NCI-H2107 (cell line): ENCODE results near the gene HOGA1.
"Not testable (repeated sequence)": the region's sequence is repeated elsewhere in the genome, so short reads cannot be mapped to it uniquely, and the experiment has no call there.

ENCODE experiments used
- DNase-seq: peaks from one replicate; lab custom pipeline; 2025; lab: John Stamatoyannopoulos, UW

The HOGA1 gene

GRCh38 chr10:97649405-97649750, 65.2 kb downstream of the HOGA1 start:
- DNase-seq, result not testable (repeated sequence)

- DNase-seq, result no peak
Measured at GRCh38 chr10:97650726-97651125, 66.5 kb downstream of the HOGA1 start.

GRCh38 chr10:97651773-97652172, 67.6 kb downstream of the HOGA1 start:
- DNase-seq, result no peak

DNA sequence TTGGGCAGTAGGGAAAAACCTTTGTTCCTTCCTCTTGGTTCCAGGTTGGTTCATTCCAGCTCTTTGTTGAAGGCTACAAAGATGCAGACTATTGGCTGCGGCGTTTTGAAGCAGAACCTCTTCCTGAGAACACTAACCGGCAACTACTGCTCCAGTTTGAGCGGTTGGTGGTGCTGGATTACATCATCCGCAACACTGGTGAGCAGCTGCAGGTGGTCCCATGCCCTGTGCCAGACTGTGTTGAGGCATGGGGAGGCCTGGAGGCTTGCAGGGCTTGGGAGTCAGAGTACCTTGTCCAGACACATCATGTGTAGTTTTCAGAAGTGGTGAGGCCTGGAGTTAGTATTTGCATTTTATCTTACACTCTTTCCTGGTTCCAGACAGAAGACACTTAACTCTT, 72.6 kb downstream of the HOGA1 start:
- no peak for DNase-seq

- DNase-seq, result no peak
Measured at GRCh38 chr10:97659589-97659988, 75.4 kb downstream of the HOGA1 start.
